Lung (tissue), 12 donors: ENCODE measurements around the gene SNX9. TPM values are rescaled to one million over a fixed set of nuclear protein-coding genes. Genes with fewer than 3 reads are reported as not detected.

Source experiments
- ATAC-seq: fragments of 200-7000 bp; cut with Tn5 transposase; one replicate; pipeline ENCODE4 v1.9.1; 2020; ENCODE audit warnings: moderate number of reproducible peaks; ENCODE audit not compliant: insufficient read depth, low FRiP score
- DNase-seq, 3 donors: peaks; one replicate each; pipeline ENCODE4 v3.0.0-alpha.2; 2013 to 2017
- H3K27ac ChIP-seq, 2 donors: one replicate each; pipeline ENCODE4 v1.5.1; 2013; ENCODE audit warnings: mild to moderate bottlenecking in 2 of 2, moderate library complexity in 2 of 2, control low read depth in 1 of 2, inconsistent platforms in 1 of 2, low read depth in 1 of 2, low read length in 1 of 2
- H3K27me3 ChIP-seq, 3 donors: one replicate each; pipeline ENCODE4 v1.5.1; 2013; ENCODE audit warnings: low read length in 2 of 3; ENCODE audit not compliant: control insufficient read depth in 3 of 3, insufficient read depth in 3 of 3
- H3K36me3 ChIP-seq, 4 donors: one replicate each; pipeline ENCODE4 v1.5.1; 2013; ENCODE audit warnings: low read length in 4 of 4, mild to moderate bottlenecking in 1 of 4, moderate library complexity in 1 of 4; ENCODE audit not compliant: control insufficient read depth in 4 of 4, insufficient read depth in 4 of 4
- H3K4me1 ChIP-seq, 5 donors: one replicate each; pipeline ENCODE4 v1.5.1; 2013; ENCODE audit warnings: low read length in 5 of 5, mild to moderate bottlenecking in 2 of 5, moderate library complexity in 1 of 5; ENCODE audit not compliant: control insufficient read depth in 5 of 5, insufficient read depth in 5 of 5
- H3K4me3 ChIP-seq: one replicate; pipeline ENCODE4 v1.5.1; 2013; ENCODE audit warnings: mild to moderate bottlenecking, control low read depth, moderate library complexity
- H3K9ac ChIP-seq, 2 donors: one replicate each; pipeline ENCODE4 v1.5.1; 2013; ENCODE audit warnings: low read length in 2 of 2, control low read depth in 1 of 2; ENCODE audit not compliant: insufficient read depth in 1 of 2
- H3K9me3 ChIP-seq, 4 donors: one replicate each; pipeline ENCODE4 v1.5.1; 2013; ENCODE audit warnings: low read length in 3 of 4, mild to moderate bottlenecking in 1 of 4, moderate library complexity in 1 of 4; ENCODE audit not compliant: control insufficient read depth in 4 of 4, insufficient read depth in 3 of 4
- WGBS, 2 donors: extraction: QIAGEN DNeasy Blood & Tissue Kit; methylation state at CpG; one replicate each; pipeline ENCODE4 v1.1.7; 2013; 5-methylcytosine and 5-hydroxymethylcytosine counted together
- polyA plus RNA-seq, 2 donors: library from polyadenylated mRNA; stranded (reverse); fragments of 200-250 nt; gene quantifications; one replicate each; pipeline ENCODE4 v1.2.1, GENCODE V29; 2013
- total RNA-seq, 2 donors: library from RNA; depleted of rRNA in 1 of 2; stranded (reverse); fragments of >200 nt in 1 of 2; gene quantifications; one replicate each; pipeline ENCODE4 v1.2.1, GENCODE V29; 2014 to 2021
- TF ChIP-seq, protein P1 (sequence below): IDR thresholded peaks from 2 replicates; pipeline ENCODE4 v1.5.1; 2012; ENCODE audit warnings: mild to moderate bottlenecking; ENCODE audit errors: control extremely low read depth, extremely low read depth
- donor health status: control.
- donor health status: control.
- donor health status: Bipolar disorder and iron deficiency.
- donor health status: healthy.
- donor health status: DM: yes; HTN: yes; CAD: no.

The SNX9 gene
- total and polyA plus RNA-seq, 4 donors, result 13.8 to 35.0 (median 23.8) TPM

GRCh38 chr6:157904999-157905398 is 82.0 kb downstream of the SNX9 start:
- H3K27ac ChIP-seq, result no peak overlapping the region
- DNase-seq, result no peak
- no peak overlapping the region for H3K4me3 ChIP-seq
- H3K9ac ChIP-seq, result no peak overlapping the region
- no peak for ATAC-seq
- H3K36me3 ChIP-seq, result peaks cover 9 to 26% (median 18%) of the 10 kb centered on the region in 4 donors
- peaks cover 0 to under 1% (median 0%) of the 10 kb centered on the region in 4 donors for H3K9me3 ChIP-seq
- 86 to 87% methylated on average over 4 of the region's 4 CpGs for WGBS, 2 donors
- TF ChIP-seq, protein P1, sequence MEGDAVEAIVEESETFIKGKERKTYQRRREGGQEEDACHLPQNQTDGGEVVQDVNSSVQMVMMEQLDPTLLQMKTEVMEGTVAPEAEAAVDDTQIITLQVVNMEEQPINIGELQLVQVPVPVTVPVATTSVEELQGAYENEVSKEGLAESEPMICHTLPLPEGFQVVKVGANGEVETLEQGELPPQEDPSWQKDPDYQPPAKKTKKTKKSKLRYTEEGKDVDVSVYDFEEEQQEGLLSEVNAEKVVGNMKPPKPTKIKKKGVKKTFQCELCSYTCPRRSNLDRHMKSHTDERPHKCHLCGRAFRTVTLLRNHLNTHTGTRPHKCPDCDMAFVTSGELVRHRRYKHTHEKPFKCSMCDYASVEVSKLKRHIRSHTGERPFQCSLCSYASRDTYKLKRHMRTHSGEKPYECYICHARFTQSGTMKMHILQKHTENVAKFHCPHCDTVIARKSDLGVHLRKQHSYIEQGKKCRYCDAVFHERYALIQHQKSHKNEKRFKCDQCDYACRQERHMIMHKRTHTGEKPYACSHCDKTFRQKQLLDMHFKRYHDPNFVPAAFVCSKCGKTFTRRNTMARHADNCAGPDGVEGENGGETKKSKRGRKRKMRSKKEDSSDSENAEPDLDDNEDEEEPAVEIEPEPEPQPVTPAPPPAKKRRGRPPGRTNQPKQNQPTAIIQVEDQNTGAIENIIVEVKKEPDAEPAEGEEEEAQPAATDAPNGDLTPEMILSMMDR, result no peak
- peaks cover 0 to 10% (median 3%) of the 10 kb centered on the region in 5 donors for H3K4me1 ChIP-seq
- H3K27me3 ChIP-seq, result no peaks in the 10 kb centered on the region

- DNase-seq, result peak in 2 of 3 donors; percentile 63 to 69
- Histone ChIP-seq H3K9me3 (peaks cover 0 to 1% (median 0%) of the 10 kb centered on the region in 4 donors), H3K4me3 (no peak overlapping the region), H3K4me1 (peaks cover 0 to 10% (median 2%) of the 10 kb centered on the region in 5 donors), H3K27ac (no peak overlapping the region), H3K27me3 (no peaks in the 10 kb centered on the region), H3K9ac (no peak overlapping the region), H3K36me3 (peaks cover 10 to 34% (median 26%) of the 10 kb centered on the region in 4 donors)
- no peak for ATAC-seq
- TF ChIP-seq, protein P1, result no peak
- 87 to 93% methylated on average over 11 of the region's 11 CpGs for WGBS, 2 donors
These were observed 82.7 kb downstream of the SNX9 start for GRCh38 chr6:157905590-157906342.

DNA sequence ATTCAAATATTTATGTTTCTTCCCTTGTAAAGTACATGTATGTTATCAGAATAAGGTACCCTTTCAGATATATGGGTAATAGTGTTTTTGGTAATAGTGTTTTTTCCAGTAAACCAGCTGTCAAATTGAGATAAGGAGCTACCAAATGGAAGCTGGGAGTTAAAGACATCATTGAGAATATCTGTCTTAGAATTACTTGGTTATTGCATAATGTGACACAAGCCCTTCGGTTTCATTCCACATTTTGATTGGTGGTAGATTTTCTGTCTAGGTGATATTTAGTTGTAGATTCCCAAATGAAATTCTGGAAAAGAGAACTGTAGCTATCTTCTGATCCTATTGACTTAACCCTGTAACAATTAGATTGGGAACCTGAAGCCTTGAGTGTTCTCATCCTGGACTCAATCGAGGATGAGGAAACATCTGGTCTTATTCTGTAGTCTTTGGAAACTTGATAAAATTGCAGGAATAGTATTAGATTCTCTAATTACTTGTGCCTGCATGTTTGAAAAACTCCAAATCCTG is 83.6 kb downstream of the SNX9 start:
- TF ChIP-seq, protein P1, result no peak
- Histone ChIP-seq H3K27me3 (no peaks in the 10 kb centered on the region), H3K27ac (no peak overlapping the region), H3K9me3 (peaks cover 0 to 1% (median 0%) of the 10 kb centered on the region in 4 donors), H3K4me1 (peaks cover 0 to 15% (median 2%) of the 10 kb centered on the region in 5 donors), H3K4me3 (no peak overlapping the region), H3K9ac (no peak overlapping the region), H3K36me3 (peaks cover 13 to 38% (median 26%) of the 10 kb centered on the region in 4 donors)
- WGBS, 2 donors, result 75 to 78% methylated on average over 2 of the region's 2 CpGs
- no peak for ATAC-seq
- peak in 1 of 3 donors; percentile 38 for DNase-seq
